Duodenal mucosa (tissue), 2 donors: ENCODE measurements around the gene CLINT1.
A peak's percentile ranks its signal among the peaks of the same experiment; 100 is the strongest.

Source experiments
- H3K27ac ChIP-seq: one replicate; pipeline ENCODE4 v1.7.0; 2013; ENCODE audit warnings: low read depth, low read length
- H3K27me3 ChIP-seq, 2 donors: one replicate each; pipeline ENCODE4 v1.7.0; 2013; ENCODE audit warnings: low read length in 2 of 2, control low read depth in 1 of 2; ENCODE audit not compliant: insufficient read depth in 2 of 2, control insufficient read depth in 1 of 2
- H3K36me3 ChIP-seq, 2 donors: one replicate each; pipeline ENCODE4 v1.7.0; 2013; ENCODE audit warnings: low read length in 2 of 2, control low read depth in 1 of 2; ENCODE audit not compliant: insufficient read depth in 2 of 2, control insufficient read depth in 1 of 2
- H3K4me1 ChIP-seq, 2 donors: one replicate each; pipeline ENCODE4 v1.7.0; 2013; ENCODE audit warnings: low read length in 2 of 2, control low read depth in 1 of 2; ENCODE audit not compliant: insufficient read depth in 2 of 2, control insufficient read depth in 1 of 2
- H3K4me3 ChIP-seq, 2 donors: one replicate each; pipeline ENCODE4 v1.7.0; 2013; ENCODE audit warnings: low read length in 2 of 2, low read depth in 1 of 2
- H3K9ac ChIP-seq, 2 donors: one replicate each; pipeline ENCODE4 v1.7.0; 2013; ENCODE audit warnings: low read length in 2 of 2, low read depth in 1 of 2
- H3K9me3 ChIP-seq, 2 donors: one replicate each; pipeline ENCODE4 v1.7.0; 2013; ENCODE audit warnings: low read length in 2 of 2, control low read depth in 1 of 2; ENCODE audit not compliant: control insufficient read depth in 1 of 2

The CLINT1 gene

GRCh38 chr5:157802736-157803135 is 56.2 kb downstream of the CLINT1 start:
- H3K36me3 ChIP-seq, result peaks cover 31 to 62% of the 10 kb centered on the region in 2 donors

GRCh38 chr5:157800137-157800536 is 58.8 kb downstream of the CLINT1 start:
- Histone ChIP-seq H3K4me1 (no peaks in the 10 kb centered on the region), H3K9me3 (no peaks in the 10 kb centered on the region), H3K36me3 (peaks cover 21 to 43% of the 10 kb centered on the region in 2 donors), H3K27me3 (no peaks in the 10 kb centered on the region), H3K9ac (no peak overlapping the region), H3K4me3 (no peak overlapping the region), H3K27ac (no peak overlapping the region)

More at GRCh38 chr5:157802736-157803135, 56.2 kb downstream of the CLINT1 start:
- Histone ChIP-seq H3K4me1 (no peaks in the 10 kb centered on the region), H3K9ac (no peak overlapping the region), H3K27ac (no peak overlapping the region), H3K9me3 (no peaks in the 10 kb centered on the region), H3K4me3 (no peak overlapping the region), H3K27me3 (no peaks in the 10 kb centered on the region)

DNA sequence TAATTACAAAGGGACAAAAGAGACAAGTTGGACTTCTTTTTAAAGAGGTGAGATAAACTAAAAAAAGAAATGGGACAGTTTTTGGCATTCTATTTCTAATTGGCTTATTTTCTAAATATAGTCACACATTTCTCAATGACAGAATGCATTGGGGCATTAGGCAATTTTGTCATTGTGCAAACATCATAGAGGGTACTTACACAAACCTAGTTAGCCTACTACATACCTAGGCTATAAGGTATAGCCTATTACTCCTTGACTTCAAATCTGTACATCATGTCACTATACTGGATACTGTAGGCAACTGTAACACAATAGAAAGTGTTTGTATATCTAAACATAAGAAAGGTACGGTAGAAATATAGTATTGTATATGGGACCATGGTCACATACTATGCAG is 59.4 kb downstream of the CLINT1 start:
- H3K27me3 ChIP-seq, result no peaks in the 10 kb centered on the region
- no peaks in the 10 kb centered on the region for H3K4me1 ChIP-seq
- no peak overlapping the region for H3K9ac ChIP-seq
- H3K36me3 ChIP-seq, result peaks cover 19 to 39% of the 10 kb centered on the region in 2 donors
- H3K4me3 ChIP-seq, result no peak overlapping the region
- no peak overlapping the region for H3K27ac ChIP-seq
- H3K9me3 ChIP-seq, result no peaks in the 10 kb centered on the region

DNA sequence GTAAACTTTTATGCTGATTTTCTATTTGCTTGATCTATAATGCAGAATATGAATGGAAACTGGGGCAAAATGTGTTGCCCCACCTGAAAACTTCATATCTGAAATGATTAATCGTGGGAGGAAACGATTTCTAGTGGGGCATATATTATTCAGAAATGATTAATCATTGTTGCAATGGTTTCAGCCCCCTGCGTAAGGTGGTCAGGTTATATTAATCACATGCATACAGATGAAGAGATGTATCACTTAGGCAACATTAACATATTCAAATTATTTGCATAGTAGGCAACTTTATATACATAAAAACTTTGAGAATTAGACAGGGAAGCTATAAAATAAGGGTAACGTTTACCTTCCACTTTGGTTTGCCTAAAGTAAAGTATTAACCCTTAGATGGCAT is 65.6 kb downstream of the CLINT1 start:
- Histone ChIP-seq H3K27ac (no peak overlapping the region), H3K27me3 (no peaks in the 10 kb centered on the region), H3K9ac (no peak overlapping the region), H3K36me3 (peaks cover 17 to 49% of the 10 kb centered on the region in 2 donors), H3K4me1 (no peaks in the 10 kb centered on the region), H3K9me3 (no peaks in the 10 kb centered on the region), H3K4me3 (no peak overlapping the region)

GRCh38 chr5:157785801-157786200 is 73.1 kb downstream of the CLINT1 start:
- H3K4me1 ChIP-seq, result no peaks in the 10 kb centered on the region
- H3K4me3 ChIP-seq, result no peak overlapping the region
- H3K9ac ChIP-seq, result no peak overlapping the region
- no peaks in the 10 kb centered on the region for H3K9me3 ChIP-seq
- H3K27ac ChIP-seq, result no peak overlapping the region
- H3K36me3 ChIP-seq, result peaks cover 18 to 47% of the 10 kb centered on the region in 2 donors
- no peaks in the 10 kb centered on the region for H3K27me3 ChIP-seq

DNA sequence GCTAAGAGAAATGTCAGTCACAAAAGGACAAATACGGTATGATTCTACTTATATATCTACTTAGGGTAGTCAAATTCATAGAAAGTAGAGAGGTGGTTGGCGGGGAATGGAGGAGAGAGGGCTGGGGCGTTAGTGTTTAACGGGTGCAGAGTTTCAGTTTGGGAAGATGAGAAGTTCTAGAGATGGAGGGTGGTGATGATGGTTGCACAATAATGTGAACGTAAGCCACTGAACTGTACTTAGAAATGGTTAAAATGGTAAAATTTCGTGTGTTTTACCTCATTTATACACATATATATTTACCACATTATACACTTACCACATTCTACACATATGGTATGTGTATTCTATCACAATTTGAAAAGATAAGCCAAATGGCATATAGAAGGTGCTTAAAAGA is 79.7 kb downstream of the CLINT1 start:
- H3K4me3 ChIP-seq, result no peak overlapping the region
- no peaks in the 10 kb centered on the region for H3K27me3 ChIP-seq
- no peaks in the 10 kb centered on the region for H3K9me3 ChIP-seq
- H3K27ac ChIP-seq, result no peak overlapping the region
- no peaks in the 10 kb centered on the region for H3K4me1 ChIP-seq
- H3K9ac ChIP-seq, result no peak overlapping the region
- peaks cover 0 to 7% of the 10 kb centered on the region in 2 donors for H3K36me3 ChIP-seq

DNA sequence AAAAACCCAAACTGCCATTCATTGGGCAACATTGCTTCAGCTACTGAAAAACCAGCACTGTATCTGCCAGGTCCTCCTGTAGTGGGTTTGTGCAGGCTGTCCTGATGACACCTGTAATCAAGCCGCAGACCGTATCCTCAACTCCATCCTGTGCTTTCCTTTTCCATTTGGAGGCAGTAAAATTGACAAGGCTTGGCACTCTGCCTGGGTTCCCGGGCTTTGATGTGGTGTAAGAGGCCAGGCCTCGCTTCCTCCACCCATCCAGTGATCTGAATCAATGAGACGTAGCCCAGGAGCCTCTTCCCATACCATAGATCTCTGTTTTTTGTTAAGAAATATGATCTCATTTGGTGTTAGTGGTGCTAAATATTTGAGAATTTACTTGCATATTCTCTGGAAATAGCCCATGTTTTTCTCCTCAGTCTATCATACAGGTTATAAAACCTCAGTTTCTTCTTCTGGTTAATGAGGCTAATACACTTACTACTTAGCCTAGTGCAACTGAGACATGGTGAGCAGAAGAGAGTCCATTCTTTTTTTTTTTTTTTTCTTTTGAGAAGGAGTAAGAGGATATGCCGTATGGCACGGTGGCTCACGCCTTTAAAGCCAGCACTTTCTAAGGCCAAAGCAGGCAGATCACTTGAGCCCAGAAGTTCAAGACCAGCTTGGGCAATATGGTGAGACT is 80.7 kb downstream of the CLINT1 start:
- Histone ChIP-seq H3K27ac (no peak overlapping the region), H3K27me3 (no peaks in the 10 kb centered on the region), H3K9ac (no peak overlapping the region), H3K4me1 (no peaks in the 10 kb centered on the region), H3K9me3 (no peaks in the 10 kb centered on the region), H3K36me3 (no peaks in the 10 kb centered on the region), H3K4me3 (no peak overlapping the region)

DNA sequence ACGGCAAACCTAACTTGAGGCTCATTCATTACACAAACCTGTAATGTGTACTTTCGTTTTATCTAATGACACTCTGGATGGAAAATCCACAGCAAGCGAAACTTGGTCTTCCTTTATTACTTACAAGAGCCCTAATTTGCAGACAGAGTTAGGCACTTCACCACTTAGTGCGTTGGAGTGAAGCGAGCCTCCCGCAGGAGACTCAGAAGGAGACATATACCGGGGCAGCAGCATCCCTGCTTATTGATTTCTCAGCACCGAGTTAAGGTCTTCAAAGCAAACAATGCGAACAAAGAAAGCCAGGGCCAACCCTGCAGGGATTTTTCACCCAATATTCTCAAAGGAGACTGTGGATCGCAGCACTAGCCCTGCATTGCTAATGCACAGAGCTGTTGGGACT is 86.8 kb downstream of the CLINT1 start:
- H3K27ac ChIP-seq, result no peak overlapping the region
- H3K4me3 ChIP-seq, result peak overlapping the region in 1 of 2 donors; percentile 19
- no peaks in the 10 kb centered on the region for H3K4me1 ChIP-seq
- no peak overlapping the region for H3K9ac ChIP-seq
- H3K27me3 ChIP-seq, result no peaks in the 10 kb centered on the region
- peaks cover 0 to 3% of the 10 kb centered on the region in 2 donors for H3K9me3 ChIP-seq
- H3K36me3 ChIP-seq, result no peaks in the 10 kb centered on the region

DNA sequence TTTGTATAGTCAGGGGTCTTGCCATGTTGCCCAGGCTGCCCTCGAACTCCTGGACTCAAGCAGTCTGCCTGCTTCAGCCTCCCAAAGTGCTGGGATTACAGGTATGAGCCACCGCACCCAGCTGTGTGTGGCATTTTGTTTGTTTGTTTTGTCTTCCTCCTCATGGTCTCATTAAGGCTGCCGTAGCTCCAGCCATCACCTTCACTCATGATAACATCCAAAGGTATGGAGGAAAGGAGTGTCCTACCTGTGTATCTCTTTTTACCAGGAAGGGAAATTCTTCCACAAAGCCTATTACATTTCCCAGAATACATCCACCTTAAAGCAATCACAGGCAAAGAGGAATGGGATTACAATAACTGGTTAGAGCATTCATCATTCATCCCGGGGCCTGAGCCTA is 88.3 kb downstream of the CLINT1 start:
- Histone ChIP-seq H3K36me3 (no peaks in the 10 kb centered on the region), H3K4me3 (no peak overlapping the region), H3K9ac (no peak overlapping the region), H3K4me1 (no peaks in the 10 kb centered on the region), H3K27me3 (no peaks in the 10 kb centered on the region), H3K27ac (no peak overlapping the region), H3K9me3 (peaks cover 0 to 3% of the 10 kb centered on the region in 2 donors)

DNA sequence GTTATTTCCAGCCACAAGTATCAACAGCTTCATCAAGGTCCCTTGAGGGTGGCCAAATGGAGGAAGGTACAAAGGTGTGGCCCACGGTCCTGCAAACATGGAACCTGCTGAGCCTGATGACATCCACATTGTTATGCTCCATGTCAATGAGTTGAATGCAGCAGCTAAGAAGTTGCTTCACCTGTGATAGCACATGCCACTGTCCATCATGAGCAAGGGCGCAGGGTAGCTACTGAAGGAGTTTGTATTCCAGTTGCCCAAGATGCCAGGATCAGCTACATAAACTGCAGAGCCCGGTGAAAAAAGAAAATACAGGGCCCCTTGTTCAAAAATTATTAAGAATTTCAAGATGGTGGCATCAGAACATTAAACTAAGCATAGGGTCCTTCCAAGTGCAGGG is 91.3 kb downstream of the CLINT1 start:
- no peaks in the 10 kb centered on the region for H3K36me3 ChIP-seq
- H3K27me3 ChIP-seq, result no peaks in the 10 kb centered on the region
- H3K4me3 ChIP-seq, result no peak overlapping the region
- H3K9ac ChIP-seq, result no peak overlapping the region
- H3K9me3 ChIP-seq, result peaks cover 0 to 3% of the 10 kb centered on the region in 2 donors
- no peaks in the 10 kb centered on the region for H3K4me1 ChIP-seq
- no peak overlapping the region for H3K27ac ChIP-seq
